CD4-positive, alpha-beta memory T cell (primary cell): ENCODE results near the gene TIMM10. TPM values are rescaled to one million over a fixed set of nuclear protein-coding genes. Genes with fewer than 3 reads are reported as not detected.

ENCODE experiments used
- CTCF ChIA-PET: fragments of 350-600 bp; sonication (Branson Sonifier 250); formaldehyde crosslinking; loops from one replicate; lab custom pipeline; 2021; ENCODE audit warnings: inconsistent platforms; ENCODE audit not compliant: partially characterized antibody; lab: Charles Lee
- POLR2A ChIA-PET: fragments of 350-600 bp; sonication (Branson Sonifier 250); formaldehyde crosslinking; loops from one replicate; lab custom pipeline; 2021; ENCODE audit not compliant: partially characterized antibody; lab: Charles Lee
- DNase-seq, 5 donors: peaks; one replicate each; pipeline versions ENCODE4 v3.0.0 to v3.0.0-alpha.2; 2020 to 2022; ENCODE audit warnings: mixed read lengths in 1 of 5
- H3K27ac ChIP-seq: one replicate; pipeline ENCODE4 v1.7.0; 2013; ENCODE audit warnings: low read depth, low read length
- H3K27me3 ChIP-seq: 2 replicates; pipeline ENCODE4 v1.7.0; 2013; ENCODE audit warnings: mild to moderate bottlenecking, low read length, moderate library complexity; ENCODE audit not compliant: insufficient read depth
- H3K36me3 ChIP-seq: 2 replicates; pipeline ENCODE4 v1.7.0; 2013; ENCODE audit warnings: mild to moderate bottlenecking, low read length, moderate library complexity; ENCODE audit not compliant: insufficient read depth
- H3K4me1 ChIP-seq: 2 replicates; pipeline ENCODE4 v1.7.0; 2013; ENCODE audit warnings: mild to moderate bottlenecking, low read length, moderate library complexity; ENCODE audit not compliant: insufficient read depth
- H3K4me3 ChIP-seq, 2 donors: one replicate each; pipeline ENCODE4 v1.7.0; 2013; ENCODE audit warnings: low read length in 2 of 2, mild to moderate bottlenecking in 1 of 2
- H3K9me3 ChIP-seq, 2 donors: one replicate each; pipeline ENCODE4 v1.7.0; 2013; ENCODE audit warnings: low read length in 2 of 2, control low read depth in 1 of 2; ENCODE audit not compliant: control insufficient read depth in 1 of 2
- H3K27ac Mint-ChIP-seq, 7 donors: one replicate each; pipeline ENCODE4 v1.8.0; 2020 to 2021; ENCODE audit warnings: mixed read lengths in 7 of 7, mild to moderate bottlenecking in 6 of 7, inconsistent platforms in 3 of 7, moderate library complexity in 3 of 7
- H3K27me3 Mint-ChIP-seq, 2 donors: one replicate each; pipeline ENCODE4 v1.8.0; 2020 to 2021; ENCODE audit warnings: mixed read lengths in 2 of 2
- H3K36me3 Mint-ChIP-seq, 2 donors: one replicate each; pipeline ENCODE4 v1.8.0; 2020 to 2021; ENCODE audit warnings: mixed read lengths in 2 of 2, inconsistent platforms in 1 of 2, mild to moderate bottlenecking in 1 of 2
- H3K4me1 Mint-ChIP-seq, 4 donors: one replicate each; pipeline ENCODE4 v1.8.0; 2020 to 2021; ENCODE audit warnings: mixed read lengths in 4 of 4, mild to moderate bottlenecking in 1 of 4
- H3K4me3 Mint-ChIP-seq, 8 donors: one replicate each; pipeline ENCODE4 v1.8.0; 2020 to 2021; ENCODE audit warnings: mixed read lengths in 8 of 8, mild to moderate bottlenecking in 7 of 8, moderate library complexity in 6 of 8, inconsistent platforms in 3 of 8
- H3K9me3 Mint-ChIP-seq, 8 donors: one replicate each; pipeline ENCODE4 v1.8.0; 2020 to 2021; ENCODE audit warnings: mixed read lengths in 8 of 8, mild to moderate bottlenecking in 5 of 8, inconsistent platforms in 3 of 8, moderate library complexity in 1 of 8
- intact Hi-C: fragments of 100-400 bp; cut with micrococcal nuclease; formaldehyde crosslinking; loops from one replicate; pipeline ENCODE4 v1.15.1; 2023
- polyA plus RNA-seq, 2 donors: library from polyadenylated mRNA; unstranded; fragments of 300-500 nt; fragmentation: Illumina TruSeq; gene quantifications; one replicate each; pipeline ENCODE4 v1.2.3, GENCODE V29; 2021
- total RNA-seq, 2 experiments: library from RNA; stranded (reverse); gene quantifications; one replicate each; pipeline ENCODE4 v1.2.3, GENCODE V29; 2021

The TIMM10 gene
- total and polyA plus RNA-seq, 4 experiments from 2014 or later: 30.4 to 62.1 (median 43.8) TPM

- Histone ChIP-seq H3K36me3 (peaks cover 73% of the 10 kb centered on the region), H3K27ac (no peak overlapping the region), H3K27me3 (no peaks in the 10 kb centered on the region), H3K4me3 (no peak overlapping the region), H3K4me1 (no peaks in the 10 kb centered on the region), H3K9me3 (no peaks in the 10 kb centered on the region)
- ChIA-PET CTCF (interaction anchor here (1.9 kb wide), 1 partner anchor 25 kb away, joined by 4 read pairs; no protein-coding TSS in a partner anchor), POLR2A (no interaction called here)
- H3K9me3 Mint-ChIP-seq: no peaks in the 10 kb centered on the region
- intact Hi-C loops: no loop called here
- peaks cover 32 to 79% of the 10 kb centered on the region in 2 donors for H3K36me3 Mint-ChIP-seq
- no peaks in the 10 kb centered on the region for H3K27me3 Mint-ChIP-seq
- DNase-seq: no peak
- H3K4me3 Mint-ChIP-seq: no peak overlapping the region
- H3K27ac Mint-ChIP-seq: no peak overlapping the region
- peaks cover 0 to 6% (median 3%) of the 10 kb centered on the region in 4 donors for H3K4me1 Mint-ChIP-seq
Measured at GRCh38 chr11:57552479-57552878, 21.9 kb upstream of the TIMM10 start.

- Mint-ChIP-seq H3K4me1 (peaks cover 0 to 6% (median 3%) of the 10 kb centered on the region in 4 donors), H3K27me3 (no peaks in the 10 kb centered on the region), H3K36me3 (peaks cover 32 to 78% of the 10 kb centered on the region in 2 donors), H3K9me3 (no peaks in the 10 kb centered on the region), H3K27ac (peak overlapping the region in 1 of 7 donors; percentile 17), H3K4me3 (no peak overlapping the region)
- Histone ChIP-seq H3K27me3 (no peaks in the 10 kb centered on the region), H3K9me3 (no peaks in the 10 kb centered on the region), H3K36me3 (peaks cover 70% of the 10 kb centered on the region), H3K4me3 (no peak overlapping the region), H3K27ac (no peak overlapping the region), H3K4me1 (no peaks in the 10 kb centered on the region)
- intact Hi-C loops: no loop called here
- no peak for DNase-seq
- CTCF ChIA-PET: interaction anchor here (1.1 to 1.9 kb wide), 2 partner anchors 25 to 58 kb away, joined by 3 to 4 read pairs; no protein-coding TSS in a partner anchor
- POLR2A ChIA-PET: no interaction called here
Measured at GRCh38 chr11:57551941-57552340, 21.4 kb upstream of the TIMM10 start.

- peaks cover 51% of the 10 kb centered on the region for H3K36me3 ChIP-seq
- no peaks in the 10 kb centered on the region for H3K27me3 Mint-ChIP-seq
- intact Hi-C loops: no loop called here
- POLR2A ChIA-PET: interaction anchor here (1.7 kb wide), 1 partner anchor 18 kb away, joined by 4 read pairs; no protein-coding TSS in a partner anchor
- CTCF ChIA-PET: interaction anchor here (0.9 to 2.0 kb wide), 2 partner anchors 24 to 91 kb away, joined by 4 to 5 read pairs; no protein-coding TSS in a partner anchor
- H3K27me3 ChIP-seq: no peaks in the 10 kb centered on the region
- H3K9me3 Mint-ChIP-seq: no peaks in the 10 kb centered on the region
- peak overlapping the region in 2 of 7 donors; percentile 46 to 55 for H3K27ac Mint-ChIP-seq
- no peaks in the 10 kb centered on the region for H3K4me1 ChIP-seq
- no peaks in the 10 kb centered on the region for H3K9me3 ChIP-seq
- H3K4me1 Mint-ChIP-seq: peaks cover 0 to 2% (median under 1%) of the 10 kb centered on the region in 4 donors
- H3K27ac ChIP-seq: no peak overlapping the region
- peaks cover 28 to 65% of the 10 kb centered on the region in 2 donors for H3K36me3 Mint-ChIP-seq
- no peak overlapping the region for H3K4me3 ChIP-seq
- no peak for DNase-seq
- no peak overlapping the region for H3K4me3 Mint-ChIP-seq
Measured at GRCh38 chr11:57549983-57550382, 19.4 kb upstream of the TIMM10 start.

- no peak overlapping the region for H3K4me3 Mint-ChIP-seq
- H3K36me3 Mint-ChIP-seq: peaks cover 16 to 46% of the 10 kb centered on the region in 2 donors
- Histone ChIP-seq H3K9me3 (no peaks in the 10 kb centered on the region), H3K4me1 (no peaks in the 10 kb centered on the region), H3K4me3 (no peak overlapping the region), H3K27me3 (no peaks in the 10 kb centered on the region), H3K27ac (no peak overlapping the region), H3K36me3 (peaks cover 30% of the 10 kb centered on the region)
- H3K27me3 Mint-ChIP-seq: no peaks in the 10 kb centered on the region
- peak overlapping the region in 1 of 7 donors; percentile 52 for H3K27ac Mint-ChIP-seq
- H3K9me3 Mint-ChIP-seq: peaks cover 0 to 1% (median 0%) of the 10 kb centered on the region in 8 donors
- peaks cover 0 to 2% (median 0%) of the 10 kb centered on the region in 4 donors for H3K4me1 Mint-ChIP-seq
- POLR2A ChIA-PET: no interaction called here
- DNase-seq: no peak
- intact Hi-C loops: no loop called here
- CTCF ChIA-PET: interaction anchor here (0.5 to 3.0 kb wide), 7 partner anchors 14 to 253 kb away, joined by 3 to 8 read pairs (median 6); partner anchors contain the start of gene UBE2L6
Measured at GRCh38 chr11:57547854-57548377, 17.4 kb upstream of the TIMM10 start.

- Mint-ChIP-seq H3K4me3 (no peak overlapping the region), H3K27me3 (no peaks in the 10 kb centered on the region), H3K36me3 (peaks cover 10 to 36% of the 10 kb centered on the region in 2 donors), H3K9me3 (peaks cover 0 to 2% (median 0%) of the 10 kb centered on the region in 8 donors), H3K4me1 (peaks cover 0 to 2% (median 0%) of the 10 kb centered on the region in 4 donors), H3K27ac (peak overlapping the region in 4 of 7 donors; percentile 25 to 68 (median 58))
- no peak overlapping the region for H3K27ac ChIP-seq
- ChIA-PET POLR2A (no interaction called here), CTCF (interaction anchor here (1.6 to 3.0 kb wide), 4 partner anchors 20 to 97 kb away, joined by 6 to 8 read pairs (median 8); partner anchors contain the start of gene UBE2L6)
- intact Hi-C loops: no loop called here
- H3K4me3 ChIP-seq: no peak overlapping the region
- DNase-seq: no peak
- no peaks in the 10 kb centered on the region for H3K9me3 ChIP-seq
- H3K36me3 ChIP-seq: peaks cover 21% of the 10 kb centered on the region
- H3K4me1 ChIP-seq: no peaks in the 10 kb centered on the region
- no peaks in the 10 kb centered on the region for H3K27me3 ChIP-seq
Measured at GRCh38 chr11:57546869-57547475, 16.4 kb upstream of the TIMM10 start.

GRCh38 chr11:57546451-57546850 is 15.9 kb upstream of the TIMM10 start:
- peaks cover 0 to 2% (median 0%) of the 10 kb centered on the region in 8 donors for H3K9me3 Mint-ChIP-seq
- H3K27ac ChIP-seq: no peak overlapping the region
- peaks cover 16% of the 10 kb centered on the region for H3K36me3 ChIP-seq
- DNase-seq: no peak
- no peak overlapping the region for H3K4me3 Mint-ChIP-seq
- CTCF ChIA-PET: interaction anchor here (1.6 to 3.0 kb wide), 4 partner anchors 20 to 98 kb away, joined by 6 to 8 read pairs (median 8); partner anchors contain the start of gene UBE2L6
- POLR2A ChIA-PET: no interaction called here
- H3K4me3 ChIP-seq: no peak overlapping the region
- H3K27ac Mint-ChIP-seq: peak overlapping the region in 1 of 7 donors; percentile 41
- no peaks in the 10 kb centered on the region for H3K4me1 ChIP-seq
- H3K27me3 Mint-ChIP-seq: no peaks in the 10 kb centered on the region
- H3K9me3 ChIP-seq: no peaks in the 10 kb centered on the region
- peaks cover 10 to 31% of the 10 kb centered on the region in 2 donors for H3K36me3 Mint-ChIP-seq
- intact Hi-C loops: no loop called here
- H3K4me1 Mint-ChIP-seq: peaks cover 0 to 2% (median 0%) of the 10 kb centered on the region in 4 donors
- H3K27me3 ChIP-seq: no peaks in the 10 kb centered on the region

GRCh38 chr11:57545883-57546282 is 15.3 kb upstream of the TIMM10 start:
- H3K36me3 ChIP-seq: peaks cover 14% of the 10 kb centered on the region
- H3K27me3 ChIP-seq: no peaks in the 10 kb centered on the region
- H3K27ac Mint-ChIP-seq: no peak overlapping the region
- H3K9me3 ChIP-seq: no peaks in the 10 kb centered on the region
- ChIA-PET CTCF (interaction anchor here (3.0 kb wide), 1 partner anchor 53 kb away, joined by 8 read pairs; no protein-coding TSS in a partner anchor), POLR2A (no interaction called here)
- H3K4me3 Mint-ChIP-seq: no peak overlapping the region
- H3K27me3 Mint-ChIP-seq: no peaks in the 10 kb centered on the region
- H3K9me3 Mint-ChIP-seq: peaks cover 0 to 2% (median 0%) of the 10 kb centered on the region in 8 donors
- no peak overlapping the region for H3K27ac ChIP-seq
- intact Hi-C loops: no loop called here
- no peak overlapping the region for H3K4me3 ChIP-seq
- H3K4me1 ChIP-seq: no peaks in the 10 kb centered on the region
- peaks cover 0 to 2% (median 0%) of the 10 kb centered on the region in 4 donors for H3K4me1 Mint-ChIP-seq
- no peak for DNase-seq
- H3K36me3 Mint-ChIP-seq: peaks cover 10 to 30% of the 10 kb centered on the region in 2 donors
